HG02938 (cell line): ENCODE data around the gene PCNX1.
A peak's percentile ranks its signal among the peaks of the same experiment; 100 is the strongest.
"Not testable (repeated sequence)": the region's sequence is repeated elsewhere in the genome, so short reads cannot be mapped to it uniquely, and the experiment has no call there.

Experiments
- ATAC-seq: cut with Tn5 transposase; IDR thresholded peaks from one replicate; pipeline ENCODE4 v1.9.1; 2021; ENCODE audit warnings: mild to moderate bottlenecking, moderate library complexity; ENCODE audit not compliant: unreplicated experiment

Gene PCNX1

GRCh38 chr14:70907176-70907995, at the start of gene PCNX1:
Gene PCNX1 (plus strand): TSS chr14:70907459. CDS start chr14:70907851, 392 bp downstream.
- ATAC-seq, result peak; percentile 63

DNA sequence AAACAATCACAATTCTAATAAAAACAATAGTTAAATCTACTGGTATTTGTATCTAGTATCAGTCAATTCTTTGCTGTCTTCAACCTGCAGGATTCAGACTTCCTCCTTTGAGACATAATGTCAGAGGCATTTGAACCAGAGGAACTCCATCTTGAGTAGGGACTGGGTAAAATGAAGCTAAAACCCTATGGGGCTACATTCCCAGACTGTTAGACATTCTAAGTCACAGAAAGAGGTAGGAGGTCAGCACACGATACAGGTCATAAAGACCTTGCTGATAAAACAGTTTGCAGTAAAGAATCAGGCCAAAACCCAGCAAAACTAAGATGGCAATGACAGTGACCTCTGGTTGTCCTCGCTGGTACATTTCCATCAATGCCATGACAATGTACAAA, 49.8 kb upstream of the PCNX1 start:
- ATAC-seq, result no peak

GRCh38 chr14:70858641-70859040, 48.6 kb upstream of the PCNX1 start:
- ATAC-seq, result no peak

DNA sequence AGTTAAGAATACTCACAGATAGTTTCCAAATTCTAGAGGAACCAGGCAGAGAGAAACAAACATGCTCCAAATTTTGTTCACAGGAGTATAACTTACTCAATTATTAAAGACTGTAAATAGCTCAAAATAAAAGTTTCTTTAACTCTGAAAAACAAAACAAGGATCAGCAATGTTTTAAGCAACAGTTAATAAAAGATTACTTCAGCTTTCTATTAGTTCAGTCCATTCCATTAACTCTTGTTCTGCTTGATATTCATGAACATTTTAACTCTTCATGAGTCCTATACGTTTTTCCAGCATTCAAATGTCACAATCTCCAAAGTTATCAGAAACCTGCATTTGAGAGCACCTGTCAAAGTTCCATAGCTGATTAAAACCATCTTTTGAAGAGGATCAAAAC, 40.3 kb upstream of the PCNX1 start:
- not testable (repeated sequence) for ATAC-seq

DNA sequence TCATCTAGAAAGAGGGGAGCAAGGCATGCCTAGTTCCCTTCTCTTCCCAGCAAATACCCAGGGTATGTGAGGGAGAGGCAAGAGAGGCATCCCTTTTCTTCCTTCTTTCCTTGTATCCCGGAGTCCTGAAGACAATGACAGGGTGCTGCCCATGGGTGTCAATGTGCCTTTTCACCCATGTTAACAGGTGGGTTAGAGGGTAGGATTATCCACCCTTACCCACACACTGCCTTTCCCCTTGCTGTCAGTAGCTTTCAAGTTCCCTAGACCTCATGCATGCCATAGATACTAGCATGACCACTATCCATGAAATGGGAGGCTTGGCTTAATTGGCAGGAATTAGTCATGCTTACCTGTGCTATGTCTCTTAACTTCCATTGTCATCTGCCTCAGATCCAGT, 36.3 kb upstream of the PCNX1 start:
- no peak for ATAC-seq

GRCh38 chr14:70871863-70872677, 35.2 kb upstream of the PCNX1 start:
- ATAC-seq, result no peak

DNA sequence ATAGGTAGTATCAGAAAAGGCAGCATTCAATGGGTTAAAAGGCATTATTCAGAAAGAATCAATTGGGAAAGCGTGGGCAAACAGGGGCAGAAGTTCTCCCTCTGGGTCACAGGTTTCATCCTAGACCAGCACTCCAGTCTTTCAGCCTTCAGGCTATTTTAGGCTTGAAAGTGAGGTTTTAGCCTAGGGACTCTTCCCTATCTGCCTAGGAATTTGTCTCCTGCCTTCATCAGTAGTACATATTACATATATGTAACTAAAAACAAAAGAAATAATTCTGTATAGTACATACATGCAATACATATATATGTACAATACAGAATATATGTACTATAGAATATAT, 34.6 kb upstream of the PCNX1 start:
- no peak for ATAC-seq

DNA sequence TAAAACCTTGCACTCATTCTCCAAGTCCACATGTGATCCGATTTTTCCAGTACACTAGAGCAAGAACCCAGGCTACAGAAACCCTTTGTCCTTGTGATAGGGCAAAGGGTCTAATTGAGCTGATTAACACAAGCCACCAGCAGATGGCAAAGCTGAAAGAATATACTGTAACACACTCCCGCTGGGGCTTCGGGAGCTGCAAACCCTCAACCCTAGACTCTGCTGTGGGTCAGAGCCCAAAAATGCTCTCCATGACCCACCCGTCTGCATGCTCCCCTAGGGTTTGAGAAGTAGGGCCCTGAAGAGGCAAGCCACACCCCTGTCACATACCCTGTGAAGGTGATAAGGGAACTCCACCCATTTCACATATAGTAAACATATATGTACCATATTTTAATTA, 33.6 kb upstream of the PCNX1 start:
- no peak for ATAC-seq

GRCh38 chr14:70875811-70876460, 31.3 kb upstream of the PCNX1 start:
- ATAC-seq, result not testable (repeated sequence)

GRCh38 chr14:70879448-70879847, 27.8 kb upstream of the PCNX1 start:
- no peak for ATAC-seq

DNA sequence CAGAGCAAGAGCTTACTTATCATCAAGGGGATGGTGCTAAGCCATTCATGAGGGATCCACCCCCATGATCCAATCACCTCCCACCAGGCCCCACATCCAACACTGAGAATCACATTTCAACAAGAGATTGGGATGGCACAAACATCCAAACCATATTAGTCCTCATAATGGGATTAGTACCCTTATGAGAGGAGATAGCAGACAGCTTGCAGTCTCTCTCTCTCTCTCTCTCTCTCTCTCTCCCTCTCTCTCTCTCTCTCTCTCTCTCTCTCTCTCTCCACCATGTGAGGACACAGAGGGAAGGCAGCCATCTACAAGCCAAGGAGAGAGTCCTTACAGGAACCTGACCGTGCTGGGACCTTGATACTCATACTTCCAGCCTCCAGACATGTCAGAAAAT, 26.4 kb upstream of the PCNX1 start:
- ATAC-seq, result not testable (repeated sequence)

DNA sequence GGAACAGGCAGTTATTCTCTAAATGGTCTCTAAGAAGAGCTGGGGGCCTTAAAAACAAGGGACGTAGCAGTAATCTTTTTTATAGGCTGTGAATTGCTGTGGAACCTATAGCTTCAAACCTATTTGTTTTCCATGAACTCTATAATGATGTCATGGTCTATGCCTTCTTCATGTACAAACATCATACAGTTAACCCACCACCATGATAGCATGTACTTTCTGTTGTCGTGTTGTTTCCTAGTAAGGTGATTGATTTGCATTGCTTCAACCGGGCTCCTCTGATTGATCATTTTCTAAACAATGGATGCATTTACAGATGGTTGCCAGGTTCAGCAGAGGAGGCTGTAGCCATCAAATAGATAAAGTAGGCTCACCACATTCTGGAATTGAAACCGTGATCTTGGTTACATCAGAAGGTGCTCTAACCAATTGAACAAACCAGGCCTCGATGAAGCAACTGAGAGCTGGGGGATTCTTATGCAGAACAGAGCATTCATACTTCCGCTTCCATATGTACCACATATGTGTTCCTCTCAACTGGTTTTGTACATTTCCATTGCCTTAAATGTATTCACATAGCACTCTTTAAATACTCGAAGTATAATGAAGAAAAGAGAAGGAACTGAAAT, 25.6 kb upstream of the PCNX1 start:
- ATAC-seq, result peak; percentile 51

- ATAC-seq, result no peak
Observed at GRCh38 chr14:70882776-70883492, 24.3 kb upstream of the PCNX1 start.

DNA sequence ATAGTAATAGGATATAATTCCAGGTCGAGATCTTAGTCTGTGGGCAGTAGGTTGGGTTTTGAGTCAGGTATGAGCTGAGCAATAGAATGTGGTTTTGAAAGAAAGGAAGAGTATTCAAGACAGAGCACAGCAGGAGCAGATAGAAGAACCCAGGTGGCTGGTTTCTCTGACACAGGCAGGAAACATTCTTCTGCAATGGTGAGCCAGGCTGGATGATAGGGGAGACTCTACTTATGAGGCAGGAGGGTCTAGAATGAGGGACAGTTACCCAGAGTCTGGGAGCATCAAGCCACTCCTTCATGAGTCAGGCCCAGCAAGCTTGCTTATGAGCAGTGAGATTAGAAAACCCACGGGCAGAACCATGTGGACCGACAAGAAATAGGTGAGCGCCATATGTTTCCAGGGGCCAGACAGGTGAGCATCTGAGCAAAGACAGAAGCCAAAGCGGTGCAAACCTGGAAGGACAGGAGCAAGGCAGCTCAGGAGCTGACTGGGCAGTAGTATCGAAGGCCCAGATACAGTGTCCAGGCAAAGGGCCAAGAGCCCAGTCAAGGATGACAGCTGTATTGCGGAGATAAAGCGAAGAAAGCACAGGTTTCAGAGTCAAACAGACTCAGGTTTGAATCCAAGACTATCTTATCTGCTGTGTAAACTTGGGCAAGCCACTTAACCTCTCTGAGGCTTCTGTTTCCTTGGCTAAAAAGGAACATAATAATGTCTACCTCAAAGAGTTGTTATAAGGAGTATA, 22.5 kb upstream of the PCNX1 start:
- no peak for ATAC-seq

DNA sequence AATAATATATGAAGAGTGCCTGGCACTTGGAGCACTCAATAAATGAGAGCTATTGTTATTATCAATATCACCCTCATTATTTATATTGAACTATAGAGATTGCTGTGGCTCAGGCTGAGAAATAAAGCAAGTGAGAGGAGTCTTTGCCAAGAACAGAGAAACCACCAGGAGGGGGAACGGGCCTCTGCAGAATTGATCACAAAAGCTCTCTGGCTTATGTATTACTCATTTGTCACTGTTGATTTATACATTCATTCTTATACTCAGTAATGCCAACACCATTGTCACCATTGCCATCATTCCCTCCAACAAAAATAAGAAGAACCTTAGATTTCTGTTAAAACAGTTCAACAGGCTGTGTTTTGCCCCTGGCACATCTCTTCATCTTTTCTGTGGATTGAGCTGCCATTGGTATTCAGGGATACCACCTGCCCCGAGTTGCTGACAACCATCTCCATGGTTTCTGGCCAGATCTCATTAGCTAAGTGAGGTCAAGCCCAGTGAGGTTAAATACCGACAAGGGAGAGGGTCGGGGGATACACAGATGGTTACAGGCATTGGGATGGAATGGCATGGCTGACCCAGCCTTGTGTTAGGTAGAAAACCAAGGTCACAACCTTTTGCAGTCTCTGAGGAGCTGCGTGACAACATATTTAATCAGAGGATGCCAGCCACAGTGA, 21.8 kb upstream of the PCNX1 start:
- no peak for ATAC-seq

DNA sequence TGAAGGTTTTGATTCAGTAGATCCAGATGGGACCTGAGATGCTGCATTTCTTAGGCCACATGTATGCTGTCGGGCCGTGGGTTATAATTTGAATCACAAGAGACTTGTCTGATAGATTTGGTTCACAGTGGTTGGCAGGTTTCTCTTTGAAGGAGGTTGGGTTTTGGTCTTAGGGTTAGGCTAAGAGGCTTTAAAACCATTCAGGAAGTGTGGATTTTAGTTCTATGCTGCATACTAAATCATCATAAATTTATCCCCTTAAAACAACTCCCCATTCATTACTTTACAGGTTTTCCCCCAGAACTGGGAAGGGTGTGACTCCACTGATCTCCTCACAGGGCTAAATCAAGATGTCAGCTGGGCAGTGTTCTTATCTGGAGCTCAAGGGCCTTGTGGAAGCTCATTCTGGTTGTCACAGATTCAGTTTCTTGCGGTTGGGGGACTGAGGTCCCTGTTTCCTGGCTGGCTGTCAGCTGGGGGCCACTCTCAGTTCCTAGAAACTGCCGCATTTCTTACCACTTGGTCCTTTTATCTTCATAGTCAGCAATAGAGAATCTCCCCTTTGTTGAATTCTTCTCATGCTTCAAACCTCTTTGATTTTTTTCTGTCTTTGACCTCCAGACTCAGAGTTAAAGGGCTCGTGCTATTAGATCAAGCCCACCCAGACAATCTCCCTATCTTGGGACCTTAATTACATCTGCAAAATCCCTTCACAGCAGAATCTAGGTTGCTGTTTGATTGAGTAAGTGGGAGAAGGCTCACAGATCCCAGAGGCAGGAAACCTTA, 20.6 kb upstream of the PCNX1 start:
- ATAC-seq, result peak; percentile 38

- peak; percentile 55 for ATAC-seq
Observed at GRCh38 chr14:70887207-70887681, 20.0 kb upstream of the PCNX1 start.

DNA sequence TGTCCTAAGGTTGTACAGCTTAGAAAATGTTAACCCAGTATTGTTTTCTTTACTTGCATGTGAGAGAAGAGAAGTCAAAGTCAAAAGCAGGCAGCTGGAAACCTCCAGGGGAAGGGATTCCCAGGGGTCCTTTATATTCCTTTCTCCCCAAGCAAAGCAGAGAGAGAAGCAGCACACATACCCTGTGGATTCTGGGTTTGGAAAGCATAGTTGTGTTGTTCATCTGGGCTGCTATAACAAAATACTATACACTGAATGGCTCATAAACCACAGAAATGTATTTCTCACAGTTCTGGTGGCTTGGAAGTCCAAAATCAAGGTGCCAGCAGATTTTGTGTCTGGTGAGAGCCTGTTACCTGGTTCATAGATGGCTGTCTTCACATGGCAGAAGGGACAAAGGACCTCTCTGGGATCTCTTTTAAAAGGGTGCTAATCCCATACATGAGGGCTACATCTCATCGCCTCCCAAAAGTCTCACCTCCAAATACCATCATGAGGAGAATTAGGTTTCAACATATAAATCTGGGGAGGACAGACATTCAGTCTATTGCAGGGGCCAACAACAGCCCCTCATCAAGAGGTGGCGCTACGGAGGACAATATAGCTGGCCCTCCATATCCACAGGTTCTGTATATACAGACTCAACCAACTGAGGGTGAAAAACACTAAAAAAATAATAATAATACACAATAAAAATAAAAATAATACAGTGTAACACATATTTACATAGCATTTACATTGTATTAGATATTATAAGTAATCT, 19.3 kb upstream of the PCNX1 start:
- no peak for ATAC-seq
